Lower leg skin (tissue), 4 donors: Measurements from ENCODE around the gene PMP22. TPM values are rescaled to one million over a fixed set of nuclear protein-coding genes. Genes with fewer than 3 reads are reported as not detected.

Source experiments
- DNase-seq, 2 donors: peaks; one replicate each; pipeline ENCODE4 v3.0.0-alpha.2; 2019; ENCODE audit warnings: low spot score in 2 of 2
- H3K4me3 ChIP-seq: fragments of 200-600 bp; sonication (generic); 2 replicates; pipeline ENCODE4 v1.5.1; 2017; ENCODE audit warnings: mild to moderate bottlenecking, low read depth; ENCODE audit not compliant: poor library complexity, severe bottlenecking
- POLR2A ChIP-seq, 2 donors: fragments of 450-650 bp; IDR thresholded peaks; one replicate each; pipeline ENCODE4 v1.6.1; 2016 to 2017; ENCODE audit warnings: antibody characterized with exemption in 2 of 2, mild to moderate bottlenecking in 1 of 2, moderate library complexity in 1 of 2
- WGBS, 2 donors: methylation state at CpG; one replicate each; pipeline ENCODE4 v1.1.5; 2018; 5-methylcytosine and 5-hydroxymethylcytosine counted together
- intact Hi-C: fragments of 100-400 bp; cut with DNase I; formaldehyde crosslinking; loops from one replicate; pipeline ENCODE4 v1.15.0; 2023; ENCODE audit warnings: low total_unique reads
- total RNA-seq, 4 donors: library from RNA; depleted of rRNA; stranded (reverse); fragments of >200 nt; gene quantifications; one replicate each; pipeline ENCODE4 v1.1.0, GENCODE V29; 2016
- TF ChIP-seq, protein P1 (sequence below), 3 donors: fragments of 450-650 bp; IDR thresholded peaks; one replicate each; pipeline ENCODE4 v1.5.1; 2016; ENCODE audit warnings: antibody characterized with exemption in 3 of 3, mild to moderate bottlenecking in 3 of 3, moderate library complexity in 2 of 3

Gene PMP22
- total RNA-seq, 4 donors from 2014 or later = 34.9 to 120 (median 64.5) TPM

DNA sequence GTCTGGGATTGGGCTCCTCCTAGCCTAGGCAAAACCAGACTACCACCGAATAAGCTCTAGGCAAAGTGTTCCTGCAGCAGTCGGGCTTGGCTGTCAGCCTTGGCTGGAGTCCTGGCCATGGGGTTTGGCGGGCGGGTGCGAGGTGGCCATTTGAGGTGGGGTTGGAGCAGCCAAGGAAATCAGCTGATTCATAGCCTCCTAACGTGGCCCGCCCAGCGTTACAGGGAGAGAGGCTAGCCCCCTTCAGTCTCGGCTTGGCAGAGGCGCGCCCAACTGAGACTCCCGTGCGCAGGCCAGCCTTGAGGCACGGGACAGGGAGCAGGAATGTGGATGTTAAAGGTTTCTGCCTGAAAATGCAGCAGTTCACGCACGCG lies 1.9 kb downstream of the PMP22 start:
- peak overlapping the region; percentile 68 for H3K4me3 ChIP-seq
- DNase-seq = peak; percentile 91 to 98
- TF ChIP-seq POLR2A (IDR thresholded peaks at IDR 0.05) = no peak
- TF ChIP-seq, protein P1, sequence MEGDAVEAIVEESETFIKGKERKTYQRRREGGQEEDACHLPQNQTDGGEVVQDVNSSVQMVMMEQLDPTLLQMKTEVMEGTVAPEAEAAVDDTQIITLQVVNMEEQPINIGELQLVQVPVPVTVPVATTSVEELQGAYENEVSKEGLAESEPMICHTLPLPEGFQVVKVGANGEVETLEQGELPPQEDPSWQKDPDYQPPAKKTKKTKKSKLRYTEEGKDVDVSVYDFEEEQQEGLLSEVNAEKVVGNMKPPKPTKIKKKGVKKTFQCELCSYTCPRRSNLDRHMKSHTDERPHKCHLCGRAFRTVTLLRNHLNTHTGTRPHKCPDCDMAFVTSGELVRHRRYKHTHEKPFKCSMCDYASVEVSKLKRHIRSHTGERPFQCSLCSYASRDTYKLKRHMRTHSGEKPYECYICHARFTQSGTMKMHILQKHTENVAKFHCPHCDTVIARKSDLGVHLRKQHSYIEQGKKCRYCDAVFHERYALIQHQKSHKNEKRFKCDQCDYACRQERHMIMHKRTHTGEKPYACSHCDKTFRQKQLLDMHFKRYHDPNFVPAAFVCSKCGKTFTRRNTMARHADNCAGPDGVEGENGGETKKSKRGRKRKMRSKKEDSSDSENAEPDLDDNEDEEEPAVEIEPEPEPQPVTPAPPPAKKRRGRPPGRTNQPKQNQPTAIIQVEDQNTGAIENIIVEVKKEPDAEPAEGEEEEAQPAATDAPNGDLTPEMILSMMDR (IDR thresholded peaks at IDR 0.05) = no peak
- intact Hi-C loops = loop anchor here (10.0 kb wide), 1 partner anchor 152 kb away; no protein-coding TSS in a partner anchor
- 1 to 4% methylated on average over 14 to 15 of the region's 17 CpGs for WGBS, 2 donors

DNA sequence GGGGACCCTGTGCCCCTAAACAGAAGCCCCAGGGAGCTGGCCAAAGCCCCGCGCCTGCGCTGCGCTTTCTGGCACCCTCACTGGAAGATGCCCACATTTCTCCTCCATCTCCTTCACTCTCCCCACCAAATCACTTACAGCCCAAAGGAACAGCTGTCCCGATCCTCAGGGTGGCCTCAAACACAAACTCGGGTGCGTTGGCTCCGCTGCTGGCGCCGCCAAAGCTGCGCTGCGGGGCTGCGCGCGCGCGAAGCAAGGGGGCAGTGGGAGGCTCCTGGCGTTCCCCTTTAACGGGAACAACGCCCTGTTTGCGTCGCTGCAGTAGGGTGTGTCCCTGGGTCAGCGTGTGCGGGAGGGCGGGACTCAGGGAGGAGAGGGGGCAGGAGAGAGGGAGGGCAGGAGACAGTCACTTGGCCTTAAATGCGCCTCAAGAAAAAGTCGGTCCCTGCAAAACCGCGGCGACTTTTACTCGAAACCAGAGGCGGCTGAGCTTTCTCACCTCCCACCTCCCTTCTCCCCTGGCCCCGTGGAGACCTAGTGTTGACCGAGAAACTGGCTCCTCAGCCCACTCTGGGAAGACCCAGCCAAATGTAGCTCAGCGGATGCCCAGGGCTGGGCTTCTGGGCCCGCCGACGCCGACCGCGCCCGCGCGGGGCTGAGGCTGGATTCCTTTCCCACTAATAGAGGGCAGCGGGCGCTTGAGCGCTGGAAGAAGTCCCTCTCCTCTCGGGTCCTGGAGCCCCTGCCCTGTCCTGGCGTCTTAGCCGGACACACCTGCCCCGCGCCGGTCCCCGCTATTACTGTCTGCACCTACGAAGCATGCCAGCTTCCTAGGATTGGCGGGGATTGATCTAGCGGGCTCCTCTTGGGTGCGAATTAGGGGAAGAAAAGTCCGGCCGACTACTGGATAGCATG lies 2.6 kb downstream of the PMP22 start:
- peak in 1 of 2 donors; percentile 42 for TF ChIP-seq POLR2A (IDR thresholded peaks at IDR 0.05)
- TF ChIP-seq, protein P1 (IDR thresholded peaks at IDR 0.05) = no peak
- H3K4me3 ChIP-seq = peak overlapping the region; percentile 68
- DNase-seq = peak; percentile 87 to 97
- intact Hi-C loops = loop anchor here (10.0 kb wide), 1 partner anchor 152 kb away; no protein-coding TSS in a partner anchor
- WGBS, 2 donors = 0% methylated on average over 33 to 60 of the region's 60 CpGs

GRCh38 chr17:15261802-15262290 lies 3.3 kb downstream of the PMP22 start:
- intact Hi-C loops = loop anchor here (2.0 to 10.0 kb wide), 2 partner anchors 153 to 241 kb away; no protein-coding TSS in a partner anchor
- 3 to 4% methylated on average over 9 of the region's 9 CpGs for WGBS, 2 donors
- peak overlapping the region; percentile 68 for H3K4me3 ChIP-seq
- no peak for TF ChIP-seq POLR2A (IDR thresholded peaks at IDR 0.05)
- TF ChIP-seq, protein P1 (IDR thresholded peaks at IDR 0.05) = no peak
- DNase-seq = no peak

DNA sequence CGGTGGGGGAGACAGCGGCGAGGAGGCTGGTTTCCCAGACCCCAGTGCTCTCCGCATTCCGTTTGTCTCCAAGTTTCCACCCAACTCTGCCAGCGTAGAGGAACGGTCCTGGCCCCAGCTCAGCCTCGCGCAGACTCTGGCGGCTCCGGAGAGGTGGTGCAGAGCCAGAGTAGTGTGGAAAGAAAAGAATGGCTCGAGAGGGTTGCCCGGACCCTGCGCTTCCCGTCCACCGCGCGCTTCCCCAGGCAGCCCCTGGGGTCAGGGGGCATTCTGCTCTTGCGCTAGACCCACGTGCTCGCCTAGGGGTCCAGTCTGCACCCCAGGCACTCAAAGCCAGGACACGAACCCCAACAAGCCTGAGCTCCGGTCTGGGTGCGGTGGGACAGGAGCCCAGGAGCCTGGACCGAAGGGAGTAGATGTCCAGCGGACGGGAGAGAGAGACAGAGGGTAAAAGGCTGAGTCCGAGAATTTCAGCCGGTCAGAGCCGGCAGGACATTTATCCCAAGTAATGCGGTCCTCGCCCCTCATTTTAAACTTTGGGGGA lies 3.8 kb downstream of the PMP22 start:
- WGBS, 2 donors = 1 to 4% methylated on average over 23 to 31 of the region's 32 CpGs
- DNase-seq = peak in 1 of 2 donors; percentile 89
- intact Hi-C loops = loop anchor here (2.0 to 10.0 kb wide), 2 partner anchors 153 to 241 kb away; no protein-coding TSS in a partner anchor
- TF ChIP-seq POLR2A (IDR thresholded peaks at IDR 0.05) = no peak
- TF ChIP-seq, protein P1 (IDR thresholded peaks at IDR 0.05) = no peak
- peak overlapping the region; percentile 68 for H3K4me3 ChIP-seq

DNA sequence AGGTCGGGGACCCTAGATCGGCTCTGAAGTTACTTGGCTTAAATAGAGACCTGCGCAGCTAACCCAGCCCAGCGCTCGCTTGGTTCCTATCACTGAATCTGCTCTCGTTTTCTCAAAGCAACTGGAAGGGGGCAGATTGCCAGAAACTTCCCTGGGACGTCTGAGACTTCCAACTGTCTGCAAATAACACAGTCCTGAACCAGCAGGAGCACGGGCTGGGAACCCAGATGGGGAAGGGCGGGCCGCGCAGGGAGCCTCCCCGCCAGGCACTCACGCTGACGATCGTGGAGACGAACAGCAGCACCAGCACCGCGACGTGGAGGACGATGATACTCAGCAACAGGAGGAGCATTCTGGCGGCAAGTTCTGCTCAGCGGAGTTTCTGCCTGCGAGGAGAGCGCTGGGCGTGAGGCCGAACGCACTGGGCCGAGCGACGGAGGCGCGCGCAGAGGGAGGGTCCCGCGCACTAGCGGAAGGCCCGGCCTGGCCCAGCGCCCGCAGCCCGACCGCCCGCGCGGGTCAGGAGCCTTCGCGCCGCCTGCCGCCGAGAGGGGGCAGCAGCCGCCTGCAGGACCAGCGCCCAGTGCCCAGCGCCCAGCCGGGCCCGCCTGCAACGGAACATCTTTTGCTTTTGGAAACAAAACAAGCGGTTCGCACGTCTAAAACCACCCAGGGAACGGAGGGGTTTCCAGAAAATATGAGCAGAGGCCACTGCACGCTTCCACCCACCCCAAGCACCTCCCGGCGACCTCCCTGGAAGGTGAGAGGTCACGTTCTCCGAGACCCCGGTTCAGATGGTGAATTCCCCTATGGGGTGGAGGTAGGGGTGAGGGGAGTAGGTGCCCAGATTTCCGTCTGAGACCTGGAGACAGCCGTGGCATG lies 4.5 kb downstream of the PMP22 start:
- intact Hi-C loops = loop anchor here (2.0 to 10.0 kb wide), 2 partner anchors 154 to 242 kb away; no protein-coding TSS in a partner anchor
- peak; percentile 85 to 98 for DNase-seq
- peak overlapping the region; percentile 68 for H3K4me3 ChIP-seq
- no peak for TF ChIP-seq POLR2A (IDR thresholded peaks at IDR 0.05)
- TF ChIP-seq, protein P1 (IDR thresholded peaks at IDR 0.05) = no peak
- WGBS, 2 donors = 0 to 1% methylated on average over 34 to 39 of the region's 67 CpGs
